ENCODE results near the gene CLPSL1.

Gene CLPSL1

DNA sequence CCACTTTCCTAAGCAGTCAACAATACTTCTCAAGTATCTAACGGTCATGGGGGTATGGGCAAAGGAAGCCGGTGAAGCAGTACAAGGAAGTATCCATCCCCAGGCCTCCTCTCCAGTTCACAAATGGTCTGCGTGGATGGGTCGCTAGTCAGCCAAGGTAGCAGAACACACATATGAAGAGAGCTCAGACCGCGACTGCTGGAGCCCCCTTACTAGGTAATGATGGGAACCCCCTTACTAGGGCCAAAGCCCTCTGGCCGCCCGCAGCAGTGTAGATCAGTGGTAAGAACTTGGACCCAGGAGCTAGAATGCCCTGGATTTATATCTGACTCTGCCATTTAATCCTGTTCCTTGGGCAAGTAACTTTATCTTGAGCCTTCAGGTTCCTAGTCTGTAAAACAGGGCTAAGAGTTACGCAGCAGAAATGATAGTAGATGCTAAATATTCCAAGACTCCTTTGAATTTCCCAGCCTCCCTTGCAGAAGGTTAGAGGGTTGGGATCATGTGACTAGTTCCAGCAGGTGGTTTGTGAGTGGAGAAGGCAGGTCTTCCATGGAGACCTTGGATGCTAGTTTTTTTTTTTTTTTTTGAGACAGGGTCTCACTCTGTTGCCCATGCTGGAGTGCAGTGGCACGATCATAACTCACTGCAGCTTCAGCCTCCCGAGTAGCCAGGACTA lies 6.6 kb upstream of the CLPSL1 start:
- H3K9me3 ChIP-seq (ENCODE audit: insufficient read depth, low read length), result no peaks in the 10 kb centered on the region
- H2AFZ ChIP-seq (ENCODE audit: low read depth, low read length, severe bottlenecking), result no peak overlapping the region
- H3K36me3 ChIP-seq (ENCODE audit: low read length), result no peaks in the 10 kb centered on the region

DNA sequence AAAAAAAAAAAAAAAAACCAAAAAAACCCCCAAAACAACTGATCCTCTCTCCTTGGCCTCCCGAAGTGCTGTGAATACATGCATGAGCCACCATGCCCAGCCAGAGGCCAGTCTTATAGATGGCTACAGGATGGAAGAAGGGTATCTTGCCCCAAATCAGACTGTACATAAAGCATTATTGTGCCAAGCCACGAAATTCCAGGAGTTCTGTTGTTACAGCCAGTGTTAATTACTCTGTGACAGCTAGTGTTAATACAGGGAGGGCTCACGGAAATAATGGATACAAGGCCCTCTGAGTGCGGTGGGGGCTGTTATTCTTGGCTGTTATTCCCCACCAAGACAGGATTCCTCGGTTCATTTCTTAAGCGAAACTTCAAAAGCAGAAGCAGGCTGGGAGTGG lies 5.8 kb upstream of the CLPSL1 start:
- H3K9me3 ChIP-seq (ENCODE audit: insufficient read depth, low read length), result no peaks in the 10 kb centered on the region
- H3K36me3 ChIP-seq (ENCODE audit: low read length), result no peaks in the 10 kb centered on the region
- H2AFZ ChIP-seq (ENCODE audit: low read depth, low read length, severe bottlenecking), result no peak overlapping the region
- no peaks in the 10 kb centered on the region for H3K79me2 ChIP-seq (ENCODE audit: insufficient read depth, low read length)
- H4K20me1 ChIP-seq (ENCODE audit: low read depth, low read length), result no peaks in the 10 kb centered on the region
- H3F3A ChIP-seq (ENCODE audit: insufficient read depth), result peaks cover 7% of the 10 kb centered on the region; the same call in 1 of the 2 replicates
- H3K9ac ChIP-seq (ENCODE audit: low read length), result no peak overlapping the region
- H3K4me2 ChIP-seq (ENCODE audit: low read depth, low read length, poor library complexity, severe bottlenecking), result no peak overlapping the region
- no peaks in the 10 kb centered on the region for H3K9me2 ChIP-seq (replicated peaks; ENCODE audit: insufficient read depth, low read length)
- H3K27ac ChIP-seq (ENCODE audit: low read depth, low read length), result no peak overlapping the region
- TF ChIP-seq EZH2phosphoT487 (conservative IDR thresholded peaks at IDR 0.05; ENCODE audit: low read length), result no peak
- TF ChIP-seq, protein P1, sequence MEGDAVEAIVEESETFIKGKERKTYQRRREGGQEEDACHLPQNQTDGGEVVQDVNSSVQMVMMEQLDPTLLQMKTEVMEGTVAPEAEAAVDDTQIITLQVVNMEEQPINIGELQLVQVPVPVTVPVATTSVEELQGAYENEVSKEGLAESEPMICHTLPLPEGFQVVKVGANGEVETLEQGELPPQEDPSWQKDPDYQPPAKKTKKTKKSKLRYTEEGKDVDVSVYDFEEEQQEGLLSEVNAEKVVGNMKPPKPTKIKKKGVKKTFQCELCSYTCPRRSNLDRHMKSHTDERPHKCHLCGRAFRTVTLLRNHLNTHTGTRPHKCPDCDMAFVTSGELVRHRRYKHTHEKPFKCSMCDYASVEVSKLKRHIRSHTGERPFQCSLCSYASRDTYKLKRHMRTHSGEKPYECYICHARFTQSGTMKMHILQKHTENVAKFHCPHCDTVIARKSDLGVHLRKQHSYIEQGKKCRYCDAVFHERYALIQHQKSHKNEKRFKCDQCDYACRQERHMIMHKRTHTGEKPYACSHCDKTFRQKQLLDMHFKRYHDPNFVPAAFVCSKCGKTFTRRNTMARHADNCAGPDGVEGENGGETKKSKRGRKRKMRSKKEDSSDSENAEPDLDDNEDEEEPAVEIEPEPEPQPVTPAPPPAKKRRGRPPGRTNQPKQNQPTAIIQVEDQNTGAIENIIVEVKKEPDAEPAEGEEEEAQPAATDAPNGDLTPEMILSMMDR (IDR thresholded peaks at IDR 0.05; ENCODE audit: insufficient read depth, low read length, poor library complexity, severe bottlenecking), result no peak
- no peaks in the 10 kb centered on the region for H3K27me3 ChIP-seq (ENCODE audit: low read length)
- H3K4me3 ChIP-seq (ENCODE audit: insufficient read depth, low read length, poor library complexity, severe bottlenecking), result no peak overlapping the region

More for the DNA sequence above, 6.6 kb upstream of the CLPSL1 start:
- peaks cover 7% of the 10 kb centered on the region; the same call in 1 of the 2 replicates for H3F3A ChIP-seq (ENCODE audit: insufficient read depth)
- no peaks in the 10 kb centered on the region for H3K27me3 ChIP-seq (ENCODE audit: low read length)
- no peak overlapping the region for H3K4me2 ChIP-seq (ENCODE audit: low read depth, low read length, poor library complexity, severe bottlenecking)
- no peaks in the 10 kb centered on the region for H4K20me1 ChIP-seq (ENCODE audit: low read depth, low read length)
- H3K9me2 ChIP-seq (replicated peaks; ENCODE audit: insufficient read depth, low read length), result no peaks in the 10 kb centered on the region
- H3K9ac ChIP-seq (ENCODE audit: low read length), result no peak overlapping the region
- no peaks in the 10 kb centered on the region for H3K79me2 ChIP-seq (ENCODE audit: insufficient read depth, low read length)
- no peak overlapping the region for H3K27ac ChIP-seq (ENCODE audit: low read depth, low read length)
- TF ChIP-seq, protein P1 (IDR thresholded peaks at IDR 0.05; ENCODE audit: insufficient read depth, low read length, poor library complexity, severe bottlenecking), result no peak
- TF ChIP-seq EZH2phosphoT487 (conservative IDR thresholded peaks at IDR 0.05; ENCODE audit: low read length), result no peak
- no peak overlapping the region for H3K4me3 ChIP-seq (ENCODE audit: insufficient read depth, low read length, poor library complexity, severe bottlenecking)

DNA sequence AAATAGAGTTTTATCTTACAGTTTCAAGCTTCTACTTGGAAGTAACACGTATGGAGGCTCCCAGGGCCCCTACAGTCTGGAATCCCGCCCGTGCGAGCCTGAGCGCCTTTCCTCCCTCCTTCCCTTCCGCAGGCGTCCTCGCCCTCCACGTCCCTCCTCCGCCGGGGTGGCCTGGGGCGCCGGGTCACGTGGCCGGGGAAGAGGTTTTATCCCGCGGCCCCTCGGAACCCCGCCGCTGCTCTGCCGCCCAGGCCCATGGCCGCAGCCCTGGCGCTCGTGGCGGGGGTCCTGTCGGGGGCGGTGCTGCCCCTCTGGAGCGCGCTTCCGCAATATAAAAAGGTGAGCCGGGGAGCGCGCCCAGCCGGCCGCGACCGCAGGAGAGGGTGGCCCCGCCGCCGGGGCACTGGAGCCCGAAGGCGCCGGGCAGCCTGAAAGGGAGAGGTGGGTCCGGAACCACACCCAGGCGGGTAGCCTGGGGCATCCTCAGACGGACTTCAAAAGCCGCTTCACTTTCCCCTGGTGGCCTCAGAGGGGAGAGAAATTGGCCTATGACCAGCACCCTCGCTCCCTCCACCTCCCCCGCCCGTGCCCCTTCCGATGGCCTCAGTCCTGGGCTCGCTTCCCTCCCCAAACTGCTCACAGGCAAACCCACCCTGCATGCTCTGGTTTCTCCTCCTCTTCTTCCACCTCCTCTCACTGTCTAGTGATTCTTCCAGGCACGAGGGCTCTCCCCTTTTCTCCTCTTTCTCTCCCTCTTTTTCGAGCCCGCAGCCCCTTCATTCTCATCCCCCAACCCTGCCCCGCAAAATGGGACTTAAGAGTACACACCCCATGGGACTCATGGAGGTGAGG lies 4.2 kb upstream of the CLPSL1 start, which contains the start of gene CLPSL2:
Gene CLPSL2, plus strand, starts transcription at position 235 of the 852 bp plus-strand sequence. Its CDS starts 21 bp downstream, at position 256.
- H3K9me3 ChIP-seq (ENCODE audit: insufficient read depth, low read length), result no peaks in the 10 kb centered on the region
- TF ChIP-seq, protein P1 (IDR thresholded peaks at IDR 0.05; ENCODE audit: insufficient read depth, low read length, poor library complexity, severe bottlenecking), result no peak
- TF ChIP-seq EZH2phosphoT487 (conservative IDR thresholded peaks at IDR 0.05; ENCODE audit: low read length), result peak; percentile 90; the same call in 1 of the 2 replicates

More for the DNA sequence above, 4.2 kb upstream of the CLPSL1 start, which contains the start of gene CLPSL2:
- H3K4me3 ChIP-seq (ENCODE audit: insufficient read depth, low read length, poor library complexity, severe bottlenecking), result peak within 1 kb of the TSS; percentile 4
- H3K4me2 ChIP-seq (ENCODE audit: low read depth, low read length, poor library complexity, severe bottlenecking), result peak within 1 kb of the TSS; percentile 37
- H3F3A ChIP-seq (ENCODE audit: insufficient read depth), result no peaks in the 10 kb centered on the region
- H2AFZ ChIP-seq (ENCODE audit: low read depth, low read length, severe bottlenecking), result peak within 1 kb of the TSS; percentile 45
- H3K27me3 ChIP-seq (ENCODE audit: low read length), result no peaks in the 10 kb centered on the region
- H3K9me2 ChIP-seq (replicated peaks; ENCODE audit: insufficient read depth, low read length), result no peaks in the 10 kb centered on the region
- H4K20me1 ChIP-seq (ENCODE audit: low read depth, low read length), result no peaks in the 10 kb centered on the region
- H3K9ac ChIP-seq (ENCODE audit: low read length), result peak within 1 kb of the TSS; percentile 8; the same call in 1 of the 2 replicates
- H3K27ac ChIP-seq (ENCODE audit: low read depth, low read length), result no peak within 1 kb of the TSS
- H3K79me2 ChIP-seq (ENCODE audit: insufficient read depth, low read length), result no peaks in the 10 kb centered on the region
- H3K36me3 ChIP-seq (ENCODE audit: low read length), result no peaks in the 10 kb centered on the region
